HepG2 (cell line): ENCODE measurements around the gene CCS. TPM values are rescaled to one million over a fixed set of nuclear protein-coding genes. Genes with fewer than 3 reads are reported as not detected.

Source experiments
- ARNTL ChIP-seq: sonication (generic); formaldehyde crosslinking; IDR thresholded peaks from 2 replicates; pipeline ENCODE4 v1.4.0; 2020; ENCODE audit warnings: mild to moderate bottlenecking, missing genetic modification reagents
- BRD4 ChIP-seq: sonication (generic); formaldehyde crosslinking; IDR thresholded peaks from 2 replicates; pipeline ENCODE4 v1.4.0; 2020; ENCODE audit warnings: missing genetic modification reagents
- CENPX ChIP-seq: sonication (generic); formaldehyde crosslinking; IDR thresholded peaks from 2 replicates; pipeline ENCODE4 v1.9.0; 2021; ENCODE audit warnings: mild to moderate bottlenecking, missing genetic modification reagents, moderate library complexity
- CREB1 ChIP-seq, 2 experiments: fragments of 450-650 bp in 1 of 2; IDR thresholded peaks; 2 replicates each; pipeline ENCODE4 v1.6.1; 2016 to 2017; ENCODE audit warnings: control low read depth in 1 of 2, mild to moderate bottlenecking in 1 of 2, missing compliant biosample characterization in 1 of 2, missing genetic modification characterization in 1 of 2
- NFIC ChIP-seq: IDR thresholded peaks from 2 replicates; pipeline ENCODE4 v1.6.1; 2012; ENCODE audit warnings: mild to moderate bottlenecking, low read length, inconsistent platforms
- SCMH1 ChIP-seq: sonication (generic); formaldehyde crosslinking; IDR thresholded peaks from 2 replicates; pipeline ENCODE4 v1.9.0; 2021; ENCODE audit warnings: missing genetic modification reagents, mild to moderate bottlenecking, borderline replicate concordance
- SRF ChIP-seq: IDR thresholded peaks from 2 replicates; pipeline ENCODE4 v1.6.1; 2011; ENCODE audit warnings: mild to moderate bottlenecking, low read depth, low read length, moderate library complexity
- SUZ12 ChIP-seq: fragments of 150-350 bp; IDR thresholded peaks from 2 replicates; pipeline ENCODE4 v1.6.1; 2014; ENCODE audit warnings: low read depth, low read length
- TBX3 ChIP-seq: fragments of 450-650 bp; IDR thresholded peaks from 2 replicates; pipeline ENCODE4 v1.6.1; 2017; ENCODE audit warnings: antibody characterized with exemption, mild to moderate bottlenecking, inconsistent platforms, borderline replicate concordance
- YEATS4 ChIP-seq: sonication (generic); formaldehyde crosslinking; IDR thresholded peaks from 2 replicates; pipeline ENCODE4 v1.4.0; 2020; ENCODE audit warnings: missing genetic modification reagents, borderline replicate concordance
- polyA plus RNA-seq, 8 experiments: library from polyadenylated mRNA; depleted of rRNA in 3 of 8; stranded (reverse) in 7 of 8; unstranded in 1 of 8; fragments of >200 nt; fragmentation: Illumina TruSeq in 4 of 8; extraction: Trizol in 4 of 8; gene quantifications; 2 replicates each; pipeline versions ENCODE4 v1.2.1 to v1.2.3, GENCODE V29; 2011 to 2016; ENCODE audit warnings: low read depth in 4 of 8, missing spikeins in 1 of 8, mixed read lengths in 1 of 8; ENCODE audit not compliant: insufficient read depth in 1 of 8
- total RNA-seq, 5 experiments: library from RNA; depleted of rRNA; stranded (reverse); fragments of >200 nt; fragmentation: Illumina TruSeq; extraction: Trizol; gene quantifications; 2 replicates each; pipeline ENCODE4 v1.2.3, GENCODE V29; 2016; ENCODE audit warnings: low read depth in 1 of 5
- TF ChIP-seq, protein P1 (sequence below): sonication (generic); formaldehyde crosslinking; IDR thresholded peaks from one replicate; pipeline ENCODE4 v1.5.1; 2020; ENCODE audit warnings: mild to moderate bottlenecking, missing genetic modification reagents; ENCODE audit errors: not compliant biosample characterization
- TF ChIP-seq, protein P2 (sequence below): IDR thresholded peaks from 2 replicates; pipeline ENCODE4 v1.6.1; 2016; ENCODE audit warnings: missing compliant biosample characterization, missing genetic modification reagents, borderline replicate concordance
- TF ChIP-seq, protein P3 (sequence below): sonication (generic); formaldehyde crosslinking; IDR thresholded peaks from 2 replicates; pipeline ENCODE4 v1.4.0; 2020; ENCODE audit warnings: missing genetic modification reagents, borderline replicate concordance
- TF ChIP-seq, protein P4 (sequence below): sonication (generic); formaldehyde crosslinking; IDR thresholded peaks from 2 replicates; pipeline ENCODE4 v1.9.0; 2021; ENCODE audit warnings: missing genetic modification reagents, borderline replicate concordance

The CCS gene
- total and polyA plus RNA-seq, 2 of the 13 experiments (the other 11 are each of a cell fraction or from before 2014, with no cell fraction given) = 25.4 to 44.6 TPM

DNA sequence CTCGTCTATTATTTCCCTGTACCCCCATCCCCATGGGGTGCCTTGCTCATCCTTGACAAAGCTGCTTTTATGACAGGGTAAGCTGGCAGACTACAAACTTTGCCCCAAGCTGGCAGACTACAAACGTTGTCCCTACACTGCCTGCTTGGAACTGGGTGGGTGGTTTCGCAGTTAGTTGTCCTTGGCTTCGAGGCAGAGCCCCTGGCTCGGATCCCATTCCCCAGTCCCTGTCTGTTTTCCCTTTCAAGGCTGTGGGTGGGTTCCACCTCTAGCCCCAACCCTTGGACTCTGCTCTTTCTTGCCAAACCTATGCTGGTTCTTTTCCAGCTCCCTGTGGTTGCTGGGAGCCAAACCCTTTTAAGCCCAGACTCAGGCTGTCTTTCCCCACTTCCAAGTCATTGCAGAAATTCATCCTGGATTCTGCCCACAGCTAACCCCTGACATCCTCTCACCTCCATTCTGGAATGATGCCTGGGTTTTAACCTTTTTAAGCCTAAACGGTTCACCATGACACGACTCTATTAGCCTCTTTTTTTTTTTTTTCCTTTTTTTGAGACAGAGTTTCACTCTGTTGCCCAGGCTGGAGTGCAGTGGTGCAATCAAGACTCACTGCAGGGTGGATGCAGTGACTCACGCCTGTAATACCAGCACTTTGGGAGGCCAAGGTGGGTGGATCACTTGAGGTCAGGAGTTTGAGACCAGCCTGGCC is 14.3 kb downstream of the CCS start (continued):
- TF ChIP-seq, protein P1, sequence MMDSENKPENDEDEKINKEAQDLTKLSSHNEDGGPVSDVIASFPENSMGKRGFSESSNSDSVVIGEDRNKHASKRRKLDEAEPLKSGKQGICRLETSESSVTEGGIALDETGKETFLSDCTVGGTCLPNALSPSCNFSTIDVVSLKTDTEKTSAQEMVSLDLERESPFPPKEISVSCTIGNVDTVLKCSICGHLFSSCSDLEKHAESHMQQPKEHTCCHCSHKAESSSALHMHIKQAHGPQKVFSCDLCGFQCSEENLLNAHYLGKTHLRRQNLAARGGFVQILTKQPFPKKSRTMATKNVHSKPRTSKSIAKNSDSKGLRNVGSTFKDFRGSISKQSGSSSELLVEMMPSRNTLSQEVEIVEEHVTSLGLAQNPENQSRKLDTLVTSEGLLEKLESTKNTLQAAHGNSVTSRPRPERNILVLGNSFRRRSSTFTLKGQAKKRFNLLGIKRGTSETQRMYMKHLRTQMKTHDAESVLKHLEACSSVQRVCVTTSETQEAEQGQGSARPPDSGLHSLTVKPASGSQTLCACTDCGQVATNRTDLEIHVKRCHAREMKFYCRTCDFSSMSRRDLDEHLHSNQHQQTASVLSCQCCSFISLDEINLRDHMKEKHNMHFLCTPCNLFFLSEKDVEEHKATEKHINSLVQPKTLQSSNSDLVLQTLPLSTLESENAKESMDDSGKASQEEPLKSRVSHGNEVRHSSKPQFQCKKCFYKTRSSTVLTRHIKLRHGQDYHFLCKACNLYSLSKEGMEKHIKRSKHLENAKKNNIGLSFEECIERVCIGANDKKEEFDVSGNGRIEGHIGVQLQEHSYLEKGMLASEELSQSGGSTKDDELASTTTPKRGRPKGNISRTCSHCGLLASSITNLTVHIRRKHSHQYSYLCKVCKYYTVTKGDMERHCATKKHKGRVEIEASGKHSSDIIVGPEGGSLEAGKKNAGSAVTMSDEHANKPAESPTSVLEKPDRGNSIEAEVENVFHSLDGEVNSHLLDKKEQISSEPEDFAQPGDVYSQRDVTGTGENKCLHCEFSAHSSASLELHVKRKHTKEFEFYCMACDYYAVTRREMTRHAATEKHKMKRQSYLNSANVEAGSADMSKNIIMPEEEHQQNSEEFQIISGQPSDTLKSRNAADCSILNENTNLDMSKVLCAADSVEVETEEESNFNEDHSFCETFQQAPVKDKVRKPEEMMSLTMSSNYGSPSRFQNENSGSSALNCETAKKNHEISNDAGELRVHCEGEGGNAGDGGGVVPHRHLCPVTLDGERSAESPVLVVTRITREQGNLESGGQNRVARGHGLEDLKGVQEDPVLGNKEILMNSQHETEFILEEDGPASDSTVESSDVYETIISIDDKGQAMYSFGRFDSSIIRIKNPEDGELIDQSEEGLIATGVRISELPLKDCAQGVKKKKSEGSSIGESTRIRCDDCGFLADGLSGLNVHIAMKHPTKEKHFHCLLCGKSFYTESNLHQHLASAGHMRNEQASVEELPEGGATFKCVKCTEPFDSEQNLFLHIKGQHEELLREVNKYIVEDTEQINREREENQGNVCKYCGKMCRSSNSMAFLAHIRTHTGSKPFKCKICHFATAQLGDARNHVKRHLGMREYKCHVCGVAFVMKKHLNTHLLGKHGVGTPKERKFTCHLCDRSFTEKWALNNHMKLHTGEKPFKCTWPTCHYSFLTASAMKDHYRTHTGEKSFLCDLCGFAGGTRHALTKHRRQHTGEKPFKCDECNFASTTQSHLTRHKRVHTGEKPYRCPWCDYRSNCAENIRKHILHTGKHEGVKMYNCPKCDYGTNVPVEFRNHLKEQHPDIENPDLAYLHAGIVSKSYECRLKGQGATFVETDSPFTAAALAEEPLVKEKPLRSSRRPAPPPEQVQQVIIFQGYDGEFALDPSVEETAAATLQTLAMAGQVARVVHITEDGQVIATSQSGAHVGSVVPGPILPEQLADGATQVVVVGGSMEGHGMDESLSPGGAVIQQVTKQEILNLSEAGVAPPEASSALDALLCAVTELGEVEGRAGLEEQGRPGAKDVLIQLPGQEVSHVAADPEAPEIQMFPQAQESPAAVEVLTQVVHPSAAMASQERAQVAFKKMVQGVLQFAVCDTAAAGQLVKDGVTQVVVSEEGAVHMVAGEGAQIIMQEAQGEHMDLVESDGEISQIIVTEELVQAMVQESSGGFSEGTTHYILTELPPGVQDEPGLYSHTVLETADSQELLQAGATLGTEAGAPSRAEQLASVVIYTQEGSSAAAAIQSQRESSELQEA (CRISPR knock-in tag) = no peak
- TF ChIP-seq NFIC (no peak), SUZ12 (no peak), CREB1 (IDR thresholded peaks at IDR 0.05) (no peak), CREB1 (CRISPR knock-in tag; IDR thresholded peaks at IDR 0.05) (no peak), CENPX (CRISPR knock-in tag) (no peak), YEATS4 (CRISPR knock-in tag) (no peak), SCMH1 (CRISPR knock-in tag) (no peak), TBX3 (no peak), SRF (no peak), BRD4 (CRISPR knock-in tag) (no peak), ARNTL (CRISPR knock-in tag) (no peak)
- TF ChIP-seq, protein P2, sequence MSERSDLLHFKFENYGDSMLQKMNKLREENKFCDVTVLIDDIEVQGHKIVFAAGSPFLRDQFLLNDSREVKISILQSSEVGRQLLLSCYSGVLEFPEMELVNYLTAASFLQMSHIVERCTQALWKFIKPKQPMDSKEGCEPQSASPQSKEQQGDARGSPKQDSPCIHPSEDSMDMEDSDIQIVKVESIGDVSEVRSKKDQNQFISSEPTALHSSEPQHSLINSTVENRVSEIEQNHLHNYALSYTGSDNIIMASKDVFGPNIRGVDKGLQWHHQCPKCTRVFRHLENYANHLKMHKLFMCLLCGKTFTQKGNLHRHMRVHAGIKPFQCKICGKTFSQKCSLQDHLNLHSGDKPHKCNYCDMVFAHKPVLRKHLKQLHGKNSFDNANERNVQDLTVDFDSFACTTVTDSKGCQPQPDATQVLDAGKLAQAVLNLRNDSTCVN (CRISPR knock-in tag) = no peak
- TF ChIP-seq, protein P3, sequence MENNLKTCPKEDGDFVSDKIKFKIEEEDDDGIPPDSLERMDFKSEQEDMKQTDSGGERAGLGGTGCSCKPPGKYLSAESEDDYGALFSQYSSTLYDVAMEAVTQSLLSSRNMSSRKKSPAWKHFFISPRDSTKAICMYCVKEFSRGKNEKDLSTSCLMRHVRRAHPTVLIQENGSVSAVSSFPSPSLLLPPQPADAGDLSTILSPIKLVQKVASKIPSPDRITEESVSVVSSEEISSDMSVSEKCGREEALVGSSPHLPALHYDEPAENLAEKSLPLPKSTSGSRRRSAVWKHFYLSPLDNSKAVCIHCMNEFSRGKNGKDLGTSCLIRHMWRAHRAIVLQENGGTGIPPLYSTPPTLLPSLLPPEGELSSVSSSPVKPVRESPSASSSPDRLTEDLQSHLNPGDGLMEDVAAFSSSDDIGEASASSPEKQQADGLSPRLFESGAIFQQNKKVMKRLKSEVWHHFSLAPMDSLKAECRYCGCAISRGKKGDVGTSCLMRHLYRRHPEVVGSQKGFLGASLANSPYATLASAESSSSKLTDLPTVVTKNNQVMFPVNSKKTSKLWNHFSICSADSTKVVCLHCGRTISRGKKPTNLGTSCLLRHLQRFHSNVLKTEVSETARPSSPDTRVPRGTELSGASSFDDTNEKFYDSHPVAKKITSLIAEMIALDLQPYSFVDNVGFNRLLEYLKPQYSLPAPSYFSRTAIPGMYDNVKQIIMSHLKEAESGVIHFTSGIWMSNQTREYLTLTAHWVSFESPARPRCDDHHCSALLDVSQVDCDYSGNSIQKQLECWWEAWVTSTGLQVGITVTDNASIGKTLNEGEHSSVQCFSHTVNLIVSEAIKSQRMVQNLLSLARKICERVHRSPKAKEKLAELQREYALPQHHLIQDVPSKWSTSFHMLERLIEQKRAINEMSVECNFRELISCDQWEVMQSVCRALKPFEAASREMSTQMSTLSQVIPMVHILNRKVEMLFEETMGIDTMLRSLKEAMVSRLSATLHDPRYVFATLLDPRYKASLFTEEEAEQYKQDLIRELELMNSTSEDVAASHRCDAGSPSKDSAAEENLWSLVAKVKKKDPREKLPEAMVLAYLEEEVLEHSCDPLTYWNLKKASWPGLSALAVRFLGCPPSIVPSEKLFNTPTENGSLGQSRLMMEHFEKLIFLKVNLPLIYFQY (CRISPR knock-in tag) = no peak
- TF ChIP-seq, protein P4, sequence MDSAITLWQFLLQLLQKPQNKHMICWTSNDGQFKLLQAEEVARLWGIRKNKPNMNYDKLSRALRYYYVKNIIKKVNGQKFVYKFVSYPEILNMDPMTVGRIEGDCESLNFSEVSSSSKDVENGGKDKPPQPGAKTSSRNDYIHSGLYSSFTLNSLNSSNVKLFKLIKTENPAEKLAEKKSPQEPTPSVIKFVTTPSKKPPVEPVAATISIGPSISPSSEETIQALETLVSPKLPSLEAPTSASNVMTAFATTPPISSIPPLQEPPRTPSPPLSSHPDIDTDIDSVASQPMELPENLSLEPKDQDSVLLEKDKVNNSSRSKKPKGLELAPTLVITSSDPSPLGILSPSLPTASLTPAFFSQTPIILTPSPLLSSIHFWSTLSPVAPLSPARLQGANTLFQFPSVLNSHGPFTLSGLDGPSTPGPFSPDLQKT (CRISPR knock-in tag) = no peak
